Left lung (tissue), 10 donors: ENCODE results near the gene SMIM23. TPM values are rescaled to one million over a fixed set of nuclear protein-coding genes. Genes with fewer than 3 reads are reported as not detected.

ENCODE experiments used
- ATAC-seq: fragments of 200-7000 bp; cut with Tn5 transposase; one replicate; pipeline ENCODE4 v1.9.1; 2020; ENCODE audit warnings: moderate library complexity
- DNase-seq, 4 donors: peaks; one replicate each; pipeline ENCODE4 v3.0.0-alpha.2; 2013 to 2020
- H3K27ac ChIP-seq, 2 donors: fragments of 200-600 bp; sonication (generic) in 1 of 2; one replicate each; pipeline versions ENCODE4 v1.5.0 to v1.8.0; 2020 to 2021
- H3K27me3 ChIP-seq, 2 donors: fragments of 200-600 bp; sonication (generic) in 1 of 2; one replicate each; pipeline versions ENCODE4 v1.5.0 to v1.8.0; 2020 to 2021
- H3K36me3 ChIP-seq, 2 donors: fragments of 200-600 bp; sonication (generic) in 1 of 2; one replicate each; pipeline versions ENCODE4 v1.5.0 to v1.8.0; 2020 to 2021
- H3K4me1 ChIP-seq, 2 donors: fragments of 200-600 bp; one replicate each; pipeline ENCODE4 v1.8.0; 2021
- H3K4me3 ChIP-seq, 2 donors: fragments of 200-600 bp; sonication (generic) in 1 of 2; one replicate each; pipeline versions ENCODE4 v1.5.0 to v1.8.0; 2020 to 2021; ENCODE audit warnings: mild to moderate bottlenecking in 1 of 2
- H3K9me3 ChIP-seq, 2 donors: fragments of 200-600 bp; sonication (generic) in 1 of 2; one replicate each; pipeline versions ENCODE4 v1.5.0 to v1.8.0; 2020 to 2021
- CTCF ChIP-seq, 2 donors: fragments of 200-600 bp; sonication (generic) in 1 of 2; IDR thresholded peaks; one replicate each; pipeline versions ENCODE4 v1.5.0 to v1.8.0; 2021; ENCODE audit warnings: antibody characterized with exemption in 2 of 2
- intact Hi-C, 2 donors: fragments of 100-400 bp; cut with DNase I; formaldehyde crosslinking; loops; one replicate each; pipeline versions ENCODE4 v1.11.2 to v1.14.2; 2022
- polyA plus RNA-seq, 6 donors: library from polyadenylated mRNA; unstranded; fragments of 120-200 nt; gene quantifications; one replicate each; pipeline ENCODE4 v1.2.1, GENCODE V29; 2013; ENCODE audit not compliant: insufficient read length in 6 of 6
- total RNA-seq, 2 donors: library from RNA; stranded (reverse); fragmentation: NEBNext Ultra II Directional; extraction: Animal tissue kit (Norgen Biotek cat#: 25700); gene quantifications; one replicate each; pipeline ENCODE4 v1.2.1, GENCODE V29; 2021
- donor health status: DM: no; HTN: yes; CAD: no.
- donor health status: DM: no; HTN: no; CAD: no.

SMIM23 gene
- total and polyA plus RNA-seq, 8 donors, result not detected

GRCh38 chr5:171795381-171795780 is 9.8 kb downstream of the SMIM23 start:
- peaks cover 0 to 10% of the 10 kb centered on the region in 2 donors for H3K27me3 ChIP-seq
- no peaks in the 10 kb centered on the region for H3K4me1 ChIP-seq
- no peak for TF ChIP-seq CTCF (IDR thresholded peaks at IDR 0.05)
- ATAC-seq (no peak), DNase-seq (no peak)
- no peak overlapping the region for H3K27ac ChIP-seq
- intact Hi-C loops, result no loop called here
- H3K4me3 ChIP-seq, result no peak overlapping the region
- no peaks in the 10 kb centered on the region for H3K36me3 ChIP-seq
- H3K9me3 ChIP-seq, result no peaks in the 10 kb centered on the region

GRCh38 chr5:171796436-171796835 is 10.8 kb downstream of the SMIM23 start:
- H3K27me3 ChIP-seq, result no peaks in the 10 kb centered on the region

GRCh38 chr5:171797543-171797942 is 11.9 kb downstream of the SMIM23 start:
- no peaks in the 10 kb centered on the region for H3K27me3 ChIP-seq
- intact Hi-C loops, result no loop called here
- H3K4me3 ChIP-seq, result no peak overlapping the region
- no peaks in the 10 kb centered on the region for H3K9me3 ChIP-seq
- no peaks in the 10 kb centered on the region for H3K4me1 ChIP-seq
- ATAC-seq, result no peak
- no peak for DNase-seq
- H3K36me3 ChIP-seq, result no peaks in the 10 kb centered on the region
- no peak for TF ChIP-seq CTCF (IDR thresholded peaks at IDR 0.05)
- no peak overlapping the region for H3K27ac ChIP-seq

More at GRCh38 chr5:171796436-171796835, 10.8 kb downstream of the SMIM23 start:
- DNase-seq (peak in 2 of 4 donors; percentile 85 to 91), ATAC-seq (no peak)
- TF ChIP-seq CTCF (IDR thresholded peaks at IDR 0.05), result no peak
- Histone ChIP-seq H3K4me3 (no peak overlapping the region), H3K36me3 (no peaks in the 10 kb centered on the region), H3K4me1 (no peaks in the 10 kb centered on the region), H3K27ac (no peak overlapping the region), H3K9me3 (no peaks in the 10 kb centered on the region)
- intact Hi-C loops, result no loop called here

- H3K27ac ChIP-seq, result no peak overlapping the region
- H3K4me1 ChIP-seq, result no peaks in the 10 kb centered on the region
- intact Hi-C loops, result no loop called here
- DNase-seq (no peak), ATAC-seq (no peak)
- H3K9me3 ChIP-seq, result no peaks in the 10 kb centered on the region
- H3K27me3 ChIP-seq, result no peaks in the 10 kb centered on the region
- no peaks in the 10 kb centered on the region for H3K36me3 ChIP-seq
- H3K4me3 ChIP-seq, result no peak overlapping the region
- TF ChIP-seq CTCF (IDR thresholded peaks at IDR 0.05), result no peak
These were observed 12.8 kb downstream of the SMIM23 start for GRCh38 chr5:171798418-171798817.

- H3K4me1 ChIP-seq, result no peaks in the 10 kb centered on the region
- ATAC-seq (no peak), DNase-seq (no peak)
- H3K9me3 ChIP-seq, result no peaks in the 10 kb centered on the region
- H3K4me3 ChIP-seq, result no peak overlapping the region
- peaks cover 0 to 19% of the 10 kb centered on the region in 2 donors for H3K27me3 ChIP-seq
- intact Hi-C loops, result no loop called here
- no peak for TF ChIP-seq CTCF (IDR thresholded peaks at IDR 0.05)
- H3K27ac ChIP-seq, result no peak overlapping the region
- no peaks in the 10 kb centered on the region for H3K36me3 ChIP-seq
These were observed 16.2 kb downstream of the SMIM23 start for GRCh38 chr5:171801839-171802238.
